ENCODE data around the gene MRGPRX4.
A peak's percentile ranks its signal among the peaks of the same experiment; 100 is the strongest.

MRGPRX4 gene

GRCh38 chr11:18145025-18145424, 27.6 kb upstream of the MRGPRX4 start:
- DNase-seq (ENCODE audit: low read depth): peak; percentile 5
- TF ChIP-seq, protein P1, sequence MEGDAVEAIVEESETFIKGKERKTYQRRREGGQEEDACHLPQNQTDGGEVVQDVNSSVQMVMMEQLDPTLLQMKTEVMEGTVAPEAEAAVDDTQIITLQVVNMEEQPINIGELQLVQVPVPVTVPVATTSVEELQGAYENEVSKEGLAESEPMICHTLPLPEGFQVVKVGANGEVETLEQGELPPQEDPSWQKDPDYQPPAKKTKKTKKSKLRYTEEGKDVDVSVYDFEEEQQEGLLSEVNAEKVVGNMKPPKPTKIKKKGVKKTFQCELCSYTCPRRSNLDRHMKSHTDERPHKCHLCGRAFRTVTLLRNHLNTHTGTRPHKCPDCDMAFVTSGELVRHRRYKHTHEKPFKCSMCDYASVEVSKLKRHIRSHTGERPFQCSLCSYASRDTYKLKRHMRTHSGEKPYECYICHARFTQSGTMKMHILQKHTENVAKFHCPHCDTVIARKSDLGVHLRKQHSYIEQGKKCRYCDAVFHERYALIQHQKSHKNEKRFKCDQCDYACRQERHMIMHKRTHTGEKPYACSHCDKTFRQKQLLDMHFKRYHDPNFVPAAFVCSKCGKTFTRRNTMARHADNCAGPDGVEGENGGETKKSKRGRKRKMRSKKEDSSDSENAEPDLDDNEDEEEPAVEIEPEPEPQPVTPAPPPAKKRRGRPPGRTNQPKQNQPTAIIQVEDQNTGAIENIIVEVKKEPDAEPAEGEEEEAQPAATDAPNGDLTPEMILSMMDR (conservative IDR thresholded peaks at IDR 0.05; ENCODE audit: control insufficient read depth, insufficient read depth, low read depth, low read length): peak; percentile 36
- H3K4me3 ChIP-seq (ENCODE audit: control insufficient read depth, low read depth, low read length): no peak overlapping the region

DNA sequence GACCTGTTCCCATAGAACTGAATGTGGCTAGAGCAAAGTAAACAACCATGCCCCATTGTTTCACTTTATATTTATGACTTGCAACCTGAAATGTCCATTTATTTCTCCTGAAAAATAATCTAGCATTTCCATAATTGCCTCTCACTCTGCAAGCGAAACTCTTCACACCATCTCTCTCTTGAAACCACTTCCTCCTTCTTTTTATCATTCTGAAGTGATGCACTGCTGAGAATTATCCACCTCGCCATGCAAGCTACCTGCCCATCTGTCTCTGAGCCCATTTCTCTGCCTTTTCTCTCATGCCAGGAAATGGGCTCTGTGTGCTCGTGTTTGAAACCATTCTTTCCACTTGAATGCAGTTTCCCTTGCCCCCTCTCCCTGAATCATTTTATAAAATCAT, 26.8 kb upstream of the MRGPRX4 start:
- TF ChIP-seq, protein P1 (conservative IDR thresholded peaks at IDR 0.05; ENCODE audit: control insufficient read depth, insufficient read depth, low read depth, low read length): no peak
- no peak for DNase-seq (ENCODE audit: low read depth)
- no peak overlapping the region for H3K4me3 ChIP-seq (ENCODE audit: control insufficient read depth, low read depth, low read length)

DNA sequence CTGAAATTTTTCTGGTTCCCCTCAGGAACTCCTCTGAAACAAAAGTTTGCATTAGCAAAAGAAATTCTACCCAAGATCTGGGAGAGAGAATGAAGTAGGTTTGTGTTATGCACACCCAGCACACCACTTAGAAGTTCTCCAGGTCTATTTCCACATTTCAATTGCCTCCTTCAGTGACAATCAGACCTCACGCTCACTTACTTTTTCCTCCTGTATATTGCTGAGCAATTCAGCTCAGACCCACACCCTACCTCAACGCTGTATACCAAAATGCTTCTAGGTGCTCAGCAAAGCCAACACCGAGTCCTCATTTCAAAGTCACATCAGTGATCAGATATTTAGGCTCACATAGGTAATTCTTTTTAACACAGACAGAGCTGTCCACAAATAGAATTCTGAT, 21.1 kb upstream of the MRGPRX4 start:
- TF ChIP-seq, protein P1 (conservative IDR thresholded peaks at IDR 0.05; ENCODE audit: control insufficient read depth, insufficient read depth, low read depth, low read length): no peak
- H3K4me3 ChIP-seq (ENCODE audit: control insufficient read depth, low read depth, low read length): no peak overlapping the region
- no peak for DNase-seq (ENCODE audit: low read depth)

GRCh38 chr11:18168372-18168771, 4.3 kb upstream of the MRGPRX4 start:
- H3K4me3 ChIP-seq (ENCODE audit: control insufficient read depth, low read depth, low read length): no peak overlapping the region
- TF ChIP-seq, protein P1 (conservative IDR thresholded peaks at IDR 0.05; ENCODE audit: control insufficient read depth, insufficient read depth, low read depth, low read length): no peak
- no peak for DNase-seq (ENCODE audit: low read depth)

- peak; percentile 16 for DNase-seq (ENCODE audit: low read depth)
Measured at GRCh38 chr11:18171377-18172000, 1.1 kb upstream of the MRGPRX4 start.

DNA sequence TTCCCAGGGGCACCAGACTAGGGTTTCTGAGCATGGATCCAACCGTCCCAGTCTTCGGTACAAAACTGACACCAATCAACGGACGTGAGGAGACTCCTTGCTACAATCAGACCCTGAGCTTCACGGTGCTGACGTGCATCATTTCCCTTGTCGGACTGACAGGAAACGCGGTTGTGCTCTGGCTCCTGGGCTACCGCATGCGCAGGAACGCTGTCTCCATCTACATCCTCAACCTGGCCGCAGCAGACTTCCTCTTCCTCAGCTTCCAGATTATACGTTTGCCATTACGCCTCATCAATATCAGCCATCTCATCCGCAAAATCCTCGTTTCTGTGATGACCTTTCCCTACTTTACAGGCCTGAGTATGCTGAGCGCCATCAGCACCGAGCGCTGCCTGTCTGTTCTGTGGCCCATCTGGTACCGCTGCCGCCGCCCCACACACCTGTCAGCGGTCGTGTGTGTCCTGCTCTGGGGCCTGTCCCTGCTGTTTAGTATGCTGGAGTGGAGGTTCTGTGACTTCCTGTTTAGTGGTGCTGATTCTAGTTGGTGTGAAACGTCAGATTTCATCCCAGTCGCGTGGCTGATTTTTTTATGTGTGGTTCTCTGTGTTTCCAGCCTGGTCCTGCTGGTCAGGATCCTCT, 709 bp downstream of the MRGPRX4 start:
- no peak overlapping the region for H3K4me3 ChIP-seq (ENCODE audit: control insufficient read depth, low read depth, low read length)
- TF ChIP-seq, protein P1 (conservative IDR thresholded peaks at IDR 0.05; ENCODE audit: control insufficient read depth, insufficient read depth, low read depth, low read length): no peak
- no peak for DNase-seq (ENCODE audit: low read depth)

More at GRCh38 chr11:18171377-18172000, 1.1 kb upstream of the MRGPRX4 start:
- TF ChIP-seq, protein P1 (conservative IDR thresholded peaks at IDR 0.05; ENCODE audit: control insufficient read depth, insufficient read depth, low read depth, low read length): peak; percentile 62
- no peak overlapping the region for H3K4me3 ChIP-seq (ENCODE audit: control insufficient read depth, low read depth, low read length)

Data from fibroblast of mammary gland (primary cell).